DOHH2 (cell line): ENCODE measurements around the gene PCBP3.

ENCODE experiments used
- EZH2phosphoT487 ChIP-seq: fragments of 200-600 bp; sonication (generic); IDR thresholded peaks from 2 replicates; pipeline ENCODE4 v1.6.1; 2017; ENCODE audit warnings: borderline replicate concordance, mild to moderate bottlenecking, antibody characterized with exemption, low read length, moderate library complexity, mixed read lengths
- TF ChIP-seq, protein P1 (sequence below): fragments of 200-600 bp; sonication (generic); IDR thresholded peaks from one replicate; pipeline ENCODE4 v1.5.1; 2014; ENCODE audit warnings: antibody characterized with exemption, mild to moderate bottlenecking, low read depth, low read length; ENCODE audit not compliant: poor library complexity, severe bottlenecking

DNA sequence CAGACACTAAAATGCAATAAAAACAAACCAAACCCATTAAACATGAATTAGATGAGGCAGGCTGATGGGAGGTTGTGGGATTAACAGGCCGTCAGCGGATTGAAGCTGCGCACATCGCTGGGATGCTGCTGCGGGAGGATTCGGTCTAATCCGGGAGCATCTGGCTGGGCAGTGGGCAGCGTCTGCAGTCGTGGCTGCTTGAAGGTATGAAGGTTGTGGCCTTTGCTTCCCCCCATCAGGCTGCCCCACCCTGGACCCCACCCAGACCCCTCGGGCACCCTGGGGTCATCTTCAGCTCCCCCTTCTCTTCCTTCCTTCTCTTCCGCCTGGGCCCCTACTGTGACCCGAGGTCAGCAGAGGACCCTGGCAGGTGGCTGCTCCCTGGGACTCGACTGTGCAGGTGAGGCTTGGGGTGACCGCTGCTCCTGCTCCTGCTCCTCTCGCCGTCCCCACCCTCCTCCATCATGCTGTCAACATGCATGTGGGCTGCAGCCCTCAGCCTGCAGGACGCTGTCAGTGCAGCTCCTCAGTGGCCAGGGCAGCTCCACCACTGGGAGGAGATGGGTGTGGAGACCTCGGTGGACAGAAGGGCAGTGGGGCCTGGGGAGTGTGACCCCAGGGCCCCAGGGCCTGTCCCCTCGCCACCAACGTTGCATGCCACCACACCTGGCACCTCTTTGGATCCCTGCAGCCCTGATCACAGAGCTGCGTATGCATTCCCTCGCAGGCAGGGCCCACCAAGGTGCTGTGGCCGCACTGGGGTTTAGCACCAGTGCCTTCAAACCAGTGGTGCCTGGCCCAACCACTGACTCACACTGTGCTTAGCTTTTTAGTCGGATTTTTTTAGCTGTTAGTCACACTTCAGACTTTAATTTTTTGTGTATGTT lies 225.8 kb downstream of the PCBP3 start:
- TF ChIP-seq, protein P1, sequence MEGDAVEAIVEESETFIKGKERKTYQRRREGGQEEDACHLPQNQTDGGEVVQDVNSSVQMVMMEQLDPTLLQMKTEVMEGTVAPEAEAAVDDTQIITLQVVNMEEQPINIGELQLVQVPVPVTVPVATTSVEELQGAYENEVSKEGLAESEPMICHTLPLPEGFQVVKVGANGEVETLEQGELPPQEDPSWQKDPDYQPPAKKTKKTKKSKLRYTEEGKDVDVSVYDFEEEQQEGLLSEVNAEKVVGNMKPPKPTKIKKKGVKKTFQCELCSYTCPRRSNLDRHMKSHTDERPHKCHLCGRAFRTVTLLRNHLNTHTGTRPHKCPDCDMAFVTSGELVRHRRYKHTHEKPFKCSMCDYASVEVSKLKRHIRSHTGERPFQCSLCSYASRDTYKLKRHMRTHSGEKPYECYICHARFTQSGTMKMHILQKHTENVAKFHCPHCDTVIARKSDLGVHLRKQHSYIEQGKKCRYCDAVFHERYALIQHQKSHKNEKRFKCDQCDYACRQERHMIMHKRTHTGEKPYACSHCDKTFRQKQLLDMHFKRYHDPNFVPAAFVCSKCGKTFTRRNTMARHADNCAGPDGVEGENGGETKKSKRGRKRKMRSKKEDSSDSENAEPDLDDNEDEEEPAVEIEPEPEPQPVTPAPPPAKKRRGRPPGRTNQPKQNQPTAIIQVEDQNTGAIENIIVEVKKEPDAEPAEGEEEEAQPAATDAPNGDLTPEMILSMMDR: no peak
- no peak for TF ChIP-seq EZH2phosphoT487
